HCT116 (cell line): ENCODE results near the gene EN2. TPM values are rescaled to one million over a fixed set of nuclear protein-coding genes. Genes with fewer than 3 reads are reported as not detected.
A peak's percentile ranks its signal among the peaks of the same experiment; 100 is the strongest.

Source experiments
- ATAC-seq: fragments of 200-7000 bp; cut with Tn5 transposase; 2 replicates; pipeline ENCODE4 v1.9.1; 2020; ENCODE audit warnings: mild to moderate bottlenecking, moderate library complexity
- BruUV-seq: library from RNA; stranded (reverse); fragments of 400-500 nt; replicated peaks from 2 replicates; lab custom pipeline; 2021; lab: Mats Ljungman, UMichigan
- CTCF ChIA-PET: fragments of 300-600 bp; sonication (Branson Sonifier 250); formaldehyde crosslinking; loops from one replicate; lab custom pipeline; 2021; ENCODE audit warnings: antibody characterized with exemption; lab: Charles Lee
- POLR2A ChIA-PET: fragments of 300-600, 350-600 bp; sonication (Branson Sonifier 250); formaldehyde crosslinking; loops from one replicate; lab custom pipeline; 2021; ENCODE audit warnings: antibody characterized with exemption; lab: Charles Lee
- RAD21 ChIA-PET, 2 experiments: fragments of 300-600 bp; sonication (Branson Sonifier 250); formaldehyde crosslinking; loops; one replicate each; lab custom pipeline; 2023; ENCODE audit warnings: low total read pairs in 2 of 2; ENCODE audit not compliant: uncharacterized antibody in 2 of 2, unreplicated experiment in 2 of 2, low non-redundant PET in 1 of 2; lab: Charles Lee
- DNase-seq: peaks from one replicate; pipeline ENCODE4 v3.0.0-alpha.2; 2010; ENCODE audit warnings: low read depth, low spot score
- H2AFZ ChIP-seq: fragments of 200-600 bp; shearing (Covaris generic), sonication (generic); 2 replicates; pipeline ENCODE4 v1.6.1; 2017; ENCODE audit warnings: low read depth, mixed run types, mixed read lengths, antibody characterized with exemption, low read length; ENCODE audit not compliant: poor library complexity, severe bottlenecking
- H3K27ac ChIP-seq: 2 replicates; pipeline ENCODE4 v1.5.1; 2012; ENCODE audit warnings: low read depth, low read length
- H3K27me3 ChIP-seq: fragments of 200-600 bp; sonication (generic); 2 replicates; pipeline ENCODE4 v1.6.1; 2016; ENCODE audit warnings: mixed run types, low read length, mixed read lengths; ENCODE audit not compliant: insufficient read depth
- H3K36me3 ChIP-seq, 2 experiments: fragments of 200-500 bp in 1 of 2; fragments of 200-600 bp in 1 of 2; sonication (Bioruptor generic) in 1 of 2; sonication (generic) in 1 of 2; 2 replicates each; pipeline versions ENCODE4 v1.5.1 to v1.6.1; 2014 to 2016; ENCODE audit warnings: low read length in 2 of 2, inconsistent platforms in 1 of 2, mixed read lengths in 1 of 2, mixed run types in 1 of 2; ENCODE audit not compliant: insufficient read depth in 2 of 2, control insufficient read depth in 1 of 2
- H3K4me1 ChIP-seq, 2 experiments: fragments of 200-600 bp in 1 of 2; sonication (generic) in 1 of 2; 2 replicates each; pipeline versions ENCODE4 v1.5.1 to v1.6.1; 2012 to 2017; ENCODE audit warnings: low read length in 2 of 2, inconsistent platforms in 1 of 2, mild to moderate bottlenecking in 1 of 2, mixed read lengths in 1 of 2, mixed run types in 1 of 2, moderate library complexity in 1 of 2; ENCODE audit not compliant: insufficient read depth in 2 of 2, control insufficient read depth in 1 of 2
- H3K4me2 ChIP-seq: fragments of 200-600 bp; sonication (generic); 2 replicates; pipeline ENCODE4 v1.6.1; 2017; ENCODE audit warnings: mixed run types, low read length, mixed read lengths
- H3K4me3 ChIP-seq, 2 experiments: fragments of 200-600 bp in 1 of 2; sonication (generic) in 1 of 2; replicated peaks in 1 of 2; 2 replicates each; pipeline ENCODE4 v1.5.1; 2011 to 2016; ENCODE audit warnings: low read length in 2 of 2, control low read depth in 1 of 2, low read depth in 1 of 2, mild to moderate bottlenecking in 1 of 2, mixed read lengths in 1 of 2, mixed run types in 1 of 2
- H3K79me2 ChIP-seq: fragments of 200-600 bp; sonication (generic); 2 replicates; pipeline ENCODE4 v1.6.1; 2017; ENCODE audit warnings: mild to moderate bottlenecking, mixed run types, low read length, moderate library complexity, mixed read lengths; ENCODE audit not compliant: insufficient read depth
- H3K9ac ChIP-seq: fragments of 200-600 bp; sonication (generic); 2 replicates; pipeline ENCODE4 v1.6.1; 2016; ENCODE audit warnings: low read length, mixed read lengths
- H3K9me2 ChIP-seq: fragments of 200-600 bp; sonication (generic), shearing (Covaris generic); 2 replicates; pipeline ENCODE4 v1.6.1; 2017; ENCODE audit warnings: mixed run types, mild to moderate bottlenecking, moderate library complexity; ENCODE audit not compliant: insufficient read depth
- H3K9me3 ChIP-seq, 2 experiments: fragments of 200-500 bp in 1 of 2; fragments of 200-600 bp in 1 of 2; sonication (Bioruptor generic) in 1 of 2; sonication (generic) in 1 of 2; 2 replicates each; pipeline ENCODE4 v1.6.1; 2014 to 2017; ENCODE audit warnings: low read length in 2 of 2, mixed read lengths in 2 of 2, inconsistent platforms in 1 of 2, low read depth in 1 of 2, mild to moderate bottlenecking in 1 of 2, mixed run types in 1 of 2, moderate library complexity in 1 of 2; ENCODE audit not compliant: control insufficient read depth in 1 of 2, insufficient read depth in 1 of 2
- H4K20me1 ChIP-seq: fragments of 200-600 bp; sonication (generic), shearing (Covaris generic); 2 replicates; pipeline ENCODE4 v1.6.1; 2017; ENCODE audit warnings: mixed run types, mild to moderate bottlenecking, moderate library complexity; ENCODE audit not compliant: insufficient read depth
- CBX3 ChIP-seq: IDR thresholded peaks from 2 replicates; pipeline ENCODE4 v1.6.1; 2012; ENCODE audit warnings: low read depth
- CTCF ChIP-seq, 3 experiments: fragments of 200-600 bp in 1 of 3; sonication (generic) in 1 of 3; IDR thresholded peaks in 2 of 3; conservative IDR thresholded peaks in 1 of 3; 2 replicates each; pipeline ENCODE4 v1.5.1; 2012 to 2017; ENCODE audit warnings: low read depth in 2 of 3, low read length in 2 of 3, antibody characterized with exemption in 1 of 3, borderline replicate concordance in 1 of 3, control low read depth in 1 of 3, mild to moderate bottlenecking in 1 of 3, mixed read lengths in 1 of 3, mixed run types in 1 of 3, moderate library complexity in 1 of 3; ENCODE audit not compliant: insufficient read depth in 1 of 3
- EZH2 ChIP-seq: fragments of 200-600 bp; sonication (generic); IDR thresholded peaks from 2 replicates; pipeline ENCODE4 v1.6.1; 2017; ENCODE audit warnings: antibody characterized with exemption, mixed run types
- EZH2phosphoT487 ChIP-seq: fragments of 200-600 bp; IDR thresholded peaks from 2 replicates; pipeline ENCODE4 v1.6.1; 2018; ENCODE audit warnings: antibody characterized with exemption, borderline replicate concordance
- JUND ChIP-seq: IDR thresholded peaks from 2 replicates; pipeline ENCODE4 v1.6.1; 2012
- POLR2AphosphoS5 ChIP-seq: IDR thresholded peaks from 2 replicates; pipeline ENCODE4 v1.6.1; 2011; ENCODE audit warnings: mild to moderate bottlenecking, low read depth, low read length, moderate library complexity
- RAD21 ChIP-seq: IDR thresholded peaks from 2 replicates; pipeline ENCODE4 v1.6.1; 2012; ENCODE audit warnings: low read depth, mild to moderate bottlenecking
- SIN3A ChIP-seq: IDR thresholded peaks from 2 replicates; pipeline ENCODE4 v1.6.1; 2012; ENCODE audit warnings: low read depth
- SP1 ChIP-seq: IDR thresholded peaks from 2 replicates; pipeline ENCODE4 v1.6.1; 2012; ENCODE audit warnings: low read depth
- SRF ChIP-seq: IDR thresholded peaks from 2 replicates; pipeline ENCODE4 v1.6.1; 2012; ENCODE audit warnings: low read depth
- TCF7L2 ChIP-seq: IDR thresholded peaks from 2 replicates; pipeline ENCODE4 v1.7.0; 2011; ENCODE audit warnings: borderline replicate concordance, inconsistent platforms; ENCODE audit not compliant: insufficient read depth, insufficient read length; ENCODE audit errors: extremely low read depth
- YY1 ChIP-seq: IDR thresholded peaks from 2 replicates; pipeline ENCODE4 v1.6.1; 2011; ENCODE audit warnings: low read length, low read depth, moderate library complexity, mild to moderate bottlenecking; ENCODE audit not compliant: insufficient replicate concordance; ENCODE audit errors: extremely low read depth
- ZFX ChIP-seq: fragments of 450-650 bp; IDR thresholded peaks from 2 replicates; pipeline ENCODE4 v1.6.1; 2017
- ZNF274 ChIP-seq: fragments of 200-500 bp; sonication (Bioruptor generic); IDR thresholded peaks from 2 replicates; pipeline ENCODE4 v1.6.1; 2014; ENCODE audit warnings: mild to moderate bottlenecking, low read depth, low read length, inconsistent platforms
- intact Hi-C: fragments of 100-400 bp; cut with micrococcal nuclease; formaldehyde crosslinking; loops from 2 replicates; pipeline ENCODE4 v1.10.0; 2022
- total RNA-seq: library from RNA; stranded (reverse); gene quantifications from one replicate; pipeline ENCODE4 v1.2.1, GENCODE V29; 2021; ENCODE audit not compliant: unreplicated experiment

EN2 gene
- total RNA-seq, 1 experiment from 2014 or later: 0.32 TPM

- Histone ChIP-seq H2AFZ (no peak overlapping the region), H3K27me3 (peaks cover 37% of the 10 kb centered on the region), H3K9me3 (no peaks in the 10 kb centered on the region), H4K20me1 (no peaks in the 10 kb centered on the region), H3K9ac (no peak overlapping the region), H3K4me2 (no peak overlapping the region), H3K36me3 (no peaks in the 10 kb centered on the region), H3K79me2 (no peaks in the 10 kb centered on the region), H3K4me3 (no peak overlapping the region), H3K27ac (no peak overlapping the region), H3K9me2 (no peaks in the 10 kb centered on the region), H3K4me1 (no peaks in the 10 kb centered on the region)
- POLR2A ChIA-PET: no interaction called here
- RAD21 ChIA-PET: no interaction called here
- intact Hi-C loops: no loop called here
- no TSS peak for BruUV-seq
- TF ChIP-seq CBX3 (no peak), JUND (no peak), ZNF274 (no peak), SP1 (no peak), TCF7L2 (no peak), CTCF (IDR thresholded peaks at IDR 0.05 in 2 of 3, conservative IDR thresholded peaks at IDR 0.05 in 1 of 3; ENCODE audit: borderline replicate concordance in 1 of 3, insufficient read depth in 1 of 3, low read depth in 2 of 3, low read length in 2 of 3) (no peak), SIN3A (no peak), EZH2 (no peak), EZH2phosphoT487 (no peak), POLR2AphosphoS5 (no peak), SRF (no peak), YY1 (no peak), RAD21 (no peak), ZFX (no peak)
- CTCF ChIA-PET: no interaction called here
- DNase-seq (no peak), ATAC-seq (peak; percentile 36; the same call in 1 of the 2 replicates)
Observed at GRCh38 chr7:155497149-155497901, 39.4 kb downstream of the EN2 start.
